ENCODE results near the gene UNC5C.

- TF ChIP-seq CTCF (IDR thresholded peaks at IDR 0.05) (no peak), POLR2AphosphoS5 (IDR thresholded peaks at IDR 0.05) (no peak)
Observed at GRCh38 chr4:95264843-95265242, 283.9 kb downstream of the UNC5C start.

All from breast epithelium (tissue), 3 donors.